T-cell (primary cell): ENCODE data around the gene PPP2R5C. TPM values are rescaled to one million over a fixed set of nuclear protein-coding genes. Genes with fewer than 3 reads are reported as not detected.

ENCODE experiments used
- ATAC-seq, 4 experiments: fragments of 200-7000 bp in 3 of 4; fragments of 150-1000 bp in 1 of 4; cut with Tn5 transposase; replicated peaks in 1 of 4; 1 replicate in 3 of 4; 2 replicates in 1 of 4; pipeline ENCODE4 v1.10.0; 2021; ENCODE audit warnings: moderate library complexity in 3 of 4, mild to moderate bottlenecking in 2 of 4, moderate number of reproducible peaks in 1 of 4
- CTCF ChIA-PET, 2 donors: fragments of 300-600 bp; sonication (Branson Sonifier 250); formaldehyde crosslinking; loops; one replicate each; lab custom pipeline; 2022; ENCODE audit warnings: antibody characterized with exemption in 2 of 2; lab: Charles Lee
- POLR2A ChIA-PET, 2 donors: fragments of 300-600 bp; sonication (Branson Sonifier 250); formaldehyde crosslinking; loops; one replicate each; lab custom pipeline; 2022; ENCODE audit warnings: antibody characterized with exemption in 2 of 2; lab: Charles Lee
- DNase-seq, 35 experiments: peaks; one replicate each; pipeline versions ENCODE4 v3.0.0 to v3.0.0-alpha.2; 2013 to 2023
- H3K27ac ChIP-seq: one replicate; pipeline ENCODE4 v1.5.1; 2013; ENCODE audit warnings: low read length
- H3K27me3 ChIP-seq, 2 experiments: replicated peaks in 1 of 2; 1 replicate in 1 of 2; 2 replicates in 1 of 2; pipeline versions ENCODE4 v1.6.1 to v1.7.0; 2013; ENCODE audit warnings: low read length in 1 of 2, mixed read lengths in 1 of 2; ENCODE audit not compliant: control insufficient read depth in 2 of 2, insufficient read depth in 2 of 2; ENCODE audit errors: extremely low read depth in 1 of 2
- H3K36me3 ChIP-seq, 2 donors: 1 replicate in 1 of 2; 2 replicates in 1 of 2; pipeline versions ENCODE4 v1.6.1 to v1.7.0; 2013; ENCODE audit warnings: low read length in 1 of 2; ENCODE audit not compliant: control insufficient read depth in 2 of 2, insufficient read depth in 1 of 2; ENCODE audit errors: extremely low read depth in 1 of 2
- H3K4me1 ChIP-seq, 2 experiments: 1 replicate in 1 of 2; 2 replicates in 1 of 2; pipeline versions ENCODE4 v1.6.1 to v1.7.0; 2013; ENCODE audit warnings: low read length in 2 of 2, mixed read lengths in 1 of 2; ENCODE audit not compliant: insufficient read depth in 2 of 2, control insufficient read depth in 1 of 2; ENCODE audit errors: extremely low read depth in 1 of 2
- H3K4me3 ChIP-seq, 2 donors: 1 replicate in 1 of 2; 2 replicates in 1 of 2; pipeline versions ENCODE4 v1.5.1 to v1.7.0; 2013; ENCODE audit warnings: mild to moderate bottlenecking in 2 of 2, low read length in 1 of 2, moderate library complexity in 1 of 2; ENCODE audit not compliant: control insufficient read depth in 1 of 2; ENCODE audit errors: extremely low read depth in 1 of 2
- H3K9me3 ChIP-seq: 2 replicates; pipeline ENCODE4 v1.7.0; 2013
- H3K27ac Mint-ChIP-seq, 2 donors: one replicate each; pipeline ENCODE4 v1.8.0; 2020 to 2021; ENCODE audit warnings: mild to moderate bottlenecking in 2 of 2, mixed read lengths in 2 of 2
- H3K27me3 Mint-ChIP-seq, 2 donors: one replicate each; pipeline ENCODE4 v1.8.0; 2021 to 2022; ENCODE audit warnings: mixed read lengths in 2 of 2
- H3K36me3 Mint-ChIP-seq: one replicate; pipeline ENCODE4 v1.8.0; 2021; ENCODE audit warnings: mixed read lengths
- H3K4me1 Mint-ChIP-seq, 3 donors: one replicate each; pipeline ENCODE4 v1.8.0; 2020 to 2022; ENCODE audit warnings: mixed read lengths in 3 of 3, mild to moderate bottlenecking in 1 of 3
- H3K4me3 Mint-ChIP-seq, 3 donors: one replicate each; pipeline ENCODE4 v1.8.0; 2020 to 2022; ENCODE audit warnings: mild to moderate bottlenecking in 3 of 3, mixed read lengths in 3 of 3, moderate library complexity in 3 of 3
- H3K9me3 Mint-ChIP-seq, 3 donors: one replicate each; pipeline ENCODE4 v1.8.0; 2020 to 2022; ENCODE audit warnings: mixed read lengths in 3 of 3
- WGBS: methylation state at CpG from one replicate; pipeline ENCODE4 v1.1.5; 2013; ENCODE audit warnings: missing lambda C conversion rate; ENCODE audit not compliant: insufficient coverage; 5-methylcytosine and 5-hydroxymethylcytosine counted together
- total RNA-seq, 35 experiments: library from RNA in 6 of 35; stranded (reverse) in 6 of 35; fragments of 120-200 nt in 1 of 35; gene quantifications; one replicate each; pipeline versions ENCODE4 v1.2.1 to v1.2.4 and lab custom pipeline; 2013 to 2026

Gene PPP2R5C
- total RNA-seq, 5 donors from 2014 or later (not counting 1 experiment from before 2014, with no cell fraction given) = 435 to 627 (median 489) TPM

- ATAC-seq = no peak
- no peaks in the 10 kb centered on the region for H3K9me3 ChIP-seq
- H3K4me1 ChIP-seq = peaks cover 0 to 25% of the 10 kb centered on the region in 2 experiments
- no peak overlapping the region for H3K4me3 Mint-ChIP-seq
- peaks cover 0 to 5% of the 10 kb centered on the region in 2 donors for H3K36me3 ChIP-seq
- no peaks in the 10 kb centered on the region for H3K27me3 Mint-ChIP-seq
- H3K9me3 Mint-ChIP-seq = no peaks in the 10 kb centered on the region
- H3K27ac Mint-ChIP-seq = peak overlapping the region in 1 of 2 donors; percentile 23
- H3K36me3 Mint-ChIP-seq = peaks cover 30% of the 10 kb centered on the region
- no peaks in the 10 kb centered on the region for H3K27me3 ChIP-seq
- POLR2A ChIA-PET = interaction anchor here in 1 of 2 donors (1.2 kb wide), 1 partner anchor 37 kb away, joined by 4 read pairs; no protein-coding TSS in a partner anchor
- WGBS = 100% methylated on average over 4 of the region's 8 CpGs
- no peak overlapping the region for H3K4me3 ChIP-seq
- CTCF ChIA-PET = no interaction called here
- DNase-seq = no peak
- peaks cover 39 to 53% (median 51%) of the 10 kb centered on the region in 3 donors for H3K4me1 Mint-ChIP-seq
- H3K27ac ChIP-seq = no peak overlapping the region
Observed at GRCh38 chr14:101772770-101773169, 11.3 kb downstream of the PPP2R5C start.

- Mint-ChIP-seq H3K4me3 (no peak overlapping the region), H3K4me1 (peaks cover 40 to 56% (median 50%) of the 10 kb centered on the region in 3 donors), H3K27ac (peak overlapping the region in 1 of 2 donors; percentile 23), H3K27me3 (no peaks in the 10 kb centered on the region), H3K36me3 (peaks cover 32% of the 10 kb centered on the region), H3K9me3 (no peaks in the 10 kb centered on the region)
- 90% methylated on average over 2 of the region's 2 CpGs for WGBS
- POLR2A ChIA-PET = no interaction called here
- DNase-seq = no peak
- H3K27me3 ChIP-seq = no peaks in the 10 kb centered on the region
- no peaks in the 10 kb centered on the region for H3K9me3 ChIP-seq
- no peak overlapping the region for H3K27ac ChIP-seq
- H3K4me3 ChIP-seq = no peak overlapping the region
- peaks cover 0 to 5% of the 10 kb centered on the region in 2 donors for H3K36me3 ChIP-seq
- CTCF ChIA-PET = interaction anchor here in 1 of 2 donors (0.7 kb wide), 1 partner anchor 44 kb away, joined by 3 read pairs; no protein-coding TSS in a partner anchor
- H3K4me1 ChIP-seq = peaks cover 0 to 25% of the 10 kb centered on the region in 2 experiments
- no peak for ATAC-seq
Observed at GRCh38 chr14:101773378-101773777, 11.9 kb downstream of the PPP2R5C start.

GRCh38 chr14:101774006-101774795, 12.7 kb downstream of the PPP2R5C start:
- H3K27ac Mint-ChIP-seq = peak overlapping the region; percentile 34 to 59
- POLR2A ChIA-PET = interaction anchor here in 1 of 2 donors (0.5 kb wide), 3 partner anchors 14 to 98 kb away, joined by 3 to 10 read pairs (median 3); no protein-coding TSS in a partner anchor
- H3K9me3 ChIP-seq = no peaks in the 10 kb centered on the region
- H3K27me3 Mint-ChIP-seq = peaks cover 0 to 2% of the 10 kb centered on the region in 2 donors
- peaks cover 0 to 5% of the 10 kb centered on the region in 2 donors for H3K36me3 ChIP-seq
- peaks cover 33% of the 10 kb centered on the region for H3K36me3 Mint-ChIP-seq
- H3K4me1 ChIP-seq = peaks cover 0 to 25% of the 10 kb centered on the region in 2 experiments
- H3K4me1 Mint-ChIP-seq = peaks cover 48 to 59% (median 53%) of the 10 kb centered on the region in 3 donors
- 64% methylated on average over 2 of the region's 7 CpGs for WGBS
- H3K4me3 Mint-ChIP-seq = no peak overlapping the region
- no peak overlapping the region for H3K4me3 ChIP-seq
- CTCF ChIA-PET = interaction anchor here in 1 of 2 donors (0.7 kb wide), 1 partner anchor 45 kb away, joined by 3 read pairs; no protein-coding TSS in a partner anchor
- ATAC-seq = no peak
- no peak overlapping the region for H3K27ac ChIP-seq
- peak in 1 of 35 experiments; percentile 20 for DNase-seq
- H3K9me3 Mint-ChIP-seq = no peaks in the 10 kb centered on the region
- H3K27me3 ChIP-seq = no peaks in the 10 kb centered on the region

- 61% methylated on average over 4 of the region's 8 CpGs for WGBS
- no peak overlapping the region for H3K4me3 ChIP-seq
- Mint-ChIP-seq H3K4me1 (peaks cover 54 to 65% (median 56%) of the 10 kb centered on the region in 3 donors), H3K4me3 (no peak overlapping the region), H3K27ac (peak overlapping the region; percentile 34 to 39), H3K36me3 (peaks cover 33% of the 10 kb centered on the region), H3K9me3 (no peaks in the 10 kb centered on the region), H3K27me3 (peaks cover 0 to 6% of the 10 kb centered on the region in 2 donors)
- peaks cover 0 to 5% of the 10 kb centered on the region in 2 donors for H3K36me3 ChIP-seq
- DNase-seq (no peak), ATAC-seq (no peak)
- POLR2A ChIA-PET = interaction anchor here in 1 of 2 donors (0.5 kb wide), 1 partner anchor 97 kb away, joined by 10 read pairs; no protein-coding TSS in a partner anchor
- CTCF ChIA-PET = no interaction called here
- H3K4me1 ChIP-seq = peaks cover 0 to 25% of the 10 kb centered on the region in 2 experiments
- H3K27ac ChIP-seq = no peak overlapping the region
- H3K9me3 ChIP-seq = no peaks in the 10 kb centered on the region
- no peaks in the 10 kb centered on the region for H3K27me3 ChIP-seq
Observed at GRCh38 chr14:101774814-101775213, 13.3 kb downstream of the PPP2R5C start.

GRCh38 chr14:101775826-101776225, 14.3 kb downstream of the PPP2R5C start:
- ChIA-PET CTCF (no interaction called here), POLR2A (interaction anchor here (0.6 to 0.7 kb wide), 3 partner anchors 37 to 425 kb away, joined by 3 to 5 read pairs (median 4); no protein-coding TSS in a partner anchor)
- Mint-ChIP-seq H3K4me3 (no peak overlapping the region), H3K27ac (no peak overlapping the region), H3K4me1 (peaks cover 60 to 69% (median 62%) of the 10 kb centered on the region in 3 donors), H3K9me3 (no peaks in the 10 kb centered on the region), H3K36me3 (peaks cover 33% of the 10 kb centered on the region), H3K27me3 (peaks cover 0 to 6% of the 10 kb centered on the region in 2 donors)
- Histone ChIP-seq H3K9me3 (no peaks in the 10 kb centered on the region), H3K4me1 (peaks cover 0 to 28% of the 10 kb centered on the region in 2 experiments), H3K4me3 (no peak overlapping the region), H3K27me3 (peaks cover 2 to 3% of the 10 kb centered on the region in 2 experiments), H3K27ac (no peak overlapping the region), H3K36me3 (peaks cover 0 to 5% of the 10 kb centered on the region in 2 donors)
- ATAC-seq = no peak
- WGBS = no CpG with 5 or more reads among the region's 10 CpGs
- no peak for DNase-seq

- H3K4me3 ChIP-seq = no peak overlapping the region
- peaks cover 0 to 5% of the 10 kb centered on the region in 2 donors for H3K36me3 ChIP-seq
- H3K9me3 ChIP-seq = no peaks in the 10 kb centered on the region
- Mint-ChIP-seq H3K27ac (no peak overlapping the region), H3K36me3 (peaks cover 33% of the 10 kb centered on the region), H3K4me3 (no peak overlapping the region), H3K27me3 (peaks cover 0 to 6% of the 10 kb centered on the region in 2 donors), H3K9me3 (no peaks in the 10 kb centered on the region), H3K4me1 (peaks cover 59 to 66% (median 60%) of the 10 kb centered on the region in 3 donors)
- CTCF ChIA-PET = no interaction called here
- ATAC-seq (no peak), DNase-seq (no peak)
- H3K4me1 ChIP-seq = peaks cover 0 to 29% of the 10 kb centered on the region in 2 experiments
- peaks cover 3 to 5% of the 10 kb centered on the region in 2 experiments for H3K27me3 ChIP-seq
- POLR2A ChIA-PET = no interaction called here
- no peak overlapping the region for H3K27ac ChIP-seq
- whole genome bisulfite sequencing = 78% methylated on average over 4 of the region's 6 CpGs
Observed at GRCh38 chr14:101776344-101776743, 14.8 kb downstream of the PPP2R5C start.
